ENCODE data around the gene SH3BP5.

- TF ChIP-seq, protein P1, sequence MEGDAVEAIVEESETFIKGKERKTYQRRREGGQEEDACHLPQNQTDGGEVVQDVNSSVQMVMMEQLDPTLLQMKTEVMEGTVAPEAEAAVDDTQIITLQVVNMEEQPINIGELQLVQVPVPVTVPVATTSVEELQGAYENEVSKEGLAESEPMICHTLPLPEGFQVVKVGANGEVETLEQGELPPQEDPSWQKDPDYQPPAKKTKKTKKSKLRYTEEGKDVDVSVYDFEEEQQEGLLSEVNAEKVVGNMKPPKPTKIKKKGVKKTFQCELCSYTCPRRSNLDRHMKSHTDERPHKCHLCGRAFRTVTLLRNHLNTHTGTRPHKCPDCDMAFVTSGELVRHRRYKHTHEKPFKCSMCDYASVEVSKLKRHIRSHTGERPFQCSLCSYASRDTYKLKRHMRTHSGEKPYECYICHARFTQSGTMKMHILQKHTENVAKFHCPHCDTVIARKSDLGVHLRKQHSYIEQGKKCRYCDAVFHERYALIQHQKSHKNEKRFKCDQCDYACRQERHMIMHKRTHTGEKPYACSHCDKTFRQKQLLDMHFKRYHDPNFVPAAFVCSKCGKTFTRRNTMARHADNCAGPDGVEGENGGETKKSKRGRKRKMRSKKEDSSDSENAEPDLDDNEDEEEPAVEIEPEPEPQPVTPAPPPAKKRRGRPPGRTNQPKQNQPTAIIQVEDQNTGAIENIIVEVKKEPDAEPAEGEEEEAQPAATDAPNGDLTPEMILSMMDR (IDR thresholded peaks at IDR 0.05): no peak
- TF ChIP-seq EP300 (IDR thresholded peaks at IDR 0.05): no peak
Measured at GRCh38 chr3:15283702-15284101, 48.7 kb downstream of the SH3BP5 start.

Data from tibial nerve (tissue), 4 donors.